HepG2 (cell line): ENCODE measurements around the gene PSME3IP1. TPM values are rescaled to one million over a fixed set of nuclear protein-coding genes. Genes with fewer than 3 reads are reported as not detected.

Experiments
- BHLHE40 ChIP-seq: IDR thresholded peaks from 2 replicates; pipeline ENCODE4 v1.6.1; 2011; ENCODE audit warnings: low read length, improper control_type of control experiment
- CC2D1A ChIP-seq: sonication (generic); formaldehyde crosslinking; IDR thresholded peaks from 2 replicates; pipeline ENCODE4 v1.8.1; 2023; ENCODE audit warnings: mild to moderate bottlenecking, missing genetic modification reagents
- ERF ChIP-seq: IDR thresholded peaks from 2 replicates; pipeline ENCODE4 v1.6.1; 2018; ENCODE audit warnings: missing biosample characterization, missing genetic modification reagents
- JDP2 ChIP-seq: sonication (generic); formaldehyde crosslinking; IDR thresholded peaks from 2 replicates; pipeline ENCODE4 v1.8.1; 2022; ENCODE audit warnings: missing genetic modification reagents, borderline replicate concordance
- KDM3A ChIP-seq: IDR thresholded peaks from 2 replicates; pipeline ENCODE4 v1.6.1; 2018; ENCODE audit warnings: low read depth, missing compliant biosample characterization
- KMT2A ChIP-seq: sonication (generic); formaldehyde crosslinking; IDR thresholded peaks from 2 replicates; pipeline ENCODE4 v1.4.0; 2020; ENCODE audit warnings: missing genetic modification reagents
- MAFF ChIP-seq: IDR thresholded peaks from 2 replicates; pipeline ENCODE4 v1.6.1; 2011; ENCODE audit warnings: low read depth, low read length, improper control_type of control experiment
- MAFK ChIP-seq, 2 experiments: IDR thresholded peaks in 1 of 2; conservative IDR thresholded peaks in 1 of 2; 2 replicates each; pipeline ENCODE4 v1.6.1; 2011; ENCODE audit warnings: improper control_type of control experiment in 2 of 2, low read length in 2 of 2
- PHB2 ChIP-seq: fragments of 450-650 bp; IDR thresholded peaks from 2 replicates; pipeline ENCODE4 v1.6.1; 2018; ENCODE audit not compliant: partially characterized antibody
- RBFOX2 ChIP-seq: fragments of 200-400 bp; formaldehyde crosslinking; IDR thresholded peaks from 2 replicates; pipeline ENCODE4 v1.6.1; 2017; ENCODE audit warnings: low read depth, mild to moderate bottlenecking, low read length
- REL ChIP-seq: sonication (generic); formaldehyde crosslinking; conservative IDR thresholded peaks from 2 replicates; pipeline ENCODE4 v1.8.0; 2022; ENCODE audit warnings: mild to moderate bottlenecking, missing genetic modification reagents, moderate library complexity
- TEAD2 ChIP-seq: sonication (generic); formaldehyde crosslinking; IDR thresholded peaks from 2 replicates; pipeline ENCODE4 v1.9.0; 2021; ENCODE audit warnings: missing genetic modification reagents
- ZNF430 ChIP-seq: sonication (generic); formaldehyde crosslinking; IDR thresholded peaks from 2 replicates; pipeline ENCODE4 v1.9.0; 2021; ENCODE audit warnings: mild to moderate bottlenecking, missing genetic modification reagents
- ZNF598 ChIP-seq: sonication (generic); formaldehyde crosslinking; IDR thresholded peaks from 2 replicates; pipeline ENCODE4 v1.5.1; 2020; ENCODE audit warnings: mild to moderate bottlenecking, missing genetic modification reagents, borderline replicate concordance
- ZNF713 ChIP-seq: sonication (generic); formaldehyde crosslinking; IDR thresholded peaks from 2 replicates; pipeline ENCODE4 v1.4.0; 2020; ENCODE audit warnings: mild to moderate bottlenecking, missing genetic modification reagents
- polyA plus RNA-seq, 8 experiments: library from polyadenylated mRNA; depleted of rRNA in 3 of 8; stranded (reverse) in 7 of 8; unstranded in 1 of 8; fragments of >200 nt; fragmentation: Illumina TruSeq in 4 of 8; extraction: Trizol in 4 of 8; gene quantifications; 2 replicates each; pipeline versions ENCODE4 v1.2.1 to v1.2.3, GENCODE V29; 2011 to 2016; ENCODE audit warnings: low read depth in 4 of 8, missing spikeins in 1 of 8, mixed read lengths in 1 of 8; ENCODE audit not compliant: insufficient read depth in 1 of 8
- total RNA-seq, 5 experiments: library from RNA; depleted of rRNA; stranded (reverse); fragments of >200 nt; fragmentation: Illumina TruSeq; extraction: Trizol; gene quantifications; 2 replicates each; pipeline ENCODE4 v1.2.3, GENCODE V29; 2016; ENCODE audit warnings: low read depth in 1 of 5
- TF ChIP-seq, protein P1 (sequence below): sonication (generic); formaldehyde crosslinking; IDR thresholded peaks from 2 replicates; pipeline ENCODE4 v1.4.0; 2020; ENCODE audit warnings: missing genetic modification reagents
- TF ChIP-seq, protein P2 (sequence below): sonication (generic); formaldehyde crosslinking; IDR thresholded peaks from 2 replicates; pipeline ENCODE4 v1.5.0; 2020; ENCODE audit warnings: missing genetic modification reagents

PSME3IP1 gene
- total and polyA plus RNA-seq, 2 of the 13 experiments (the other 11 are each of a cell fraction or from before 2014, with no cell fraction given) = 90.8 to 99.8 TPM

DNA sequence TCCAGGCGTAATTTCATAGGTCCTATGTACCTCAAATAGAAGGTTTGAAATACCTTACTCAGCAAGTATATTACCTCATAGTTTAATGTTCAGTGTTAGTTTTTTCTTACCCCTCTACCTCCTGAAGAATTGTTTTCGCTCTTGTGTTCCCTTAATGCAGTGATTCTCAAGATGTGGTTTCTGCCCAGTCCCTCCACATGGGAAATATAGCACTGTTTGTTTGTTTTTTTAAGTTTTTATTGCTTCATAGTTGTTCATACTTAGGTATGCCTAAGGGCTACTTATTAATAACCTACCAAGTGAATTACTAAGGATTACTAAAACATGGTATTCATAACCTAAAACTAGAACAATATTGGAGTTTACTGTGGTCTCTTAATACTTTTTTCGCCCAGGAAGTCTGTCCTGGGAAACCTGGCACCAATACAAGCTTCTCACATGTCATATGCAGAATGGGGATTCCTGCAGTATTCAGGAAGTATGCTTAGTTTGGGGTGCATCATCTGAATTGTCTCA, 5.3 kb upstream of the PSME3IP1 start (continued):
- TF ChIP-seq TEAD2 (CRISPR knock-in tag) (no peak), KDM3A (CRISPR knock-in tag) (no peak), BHLHE40 (no peak), ERF (CRISPR knock-in tag) (no peak), MAFK (conservative IDR thresholded peaks at IDR 0.05 in 1 of 2, IDR thresholded peaks at IDR 0.05 in 1 of 2; ENCODE audit: low read length in 2 of 2) (peak; percentile 93 to 96), CC2D1A (CRISPR knock-in tag) (no peak), PHB2 (no peak), REL (CRISPR knock-in tag) (no peak), JDP2 (CRISPR knock-in tag) (no peak), ZNF713 (no peak), ZNF598 (no peak), ZNF430 (CRISPR knock-in tag) (no peak), KMT2A (no peak), RBFOX2 (peak; percentile 39; the same call in 1 of the 2 replicates), MAFF (peak; percentile 94)
- TF ChIP-seq, protein P1, sequence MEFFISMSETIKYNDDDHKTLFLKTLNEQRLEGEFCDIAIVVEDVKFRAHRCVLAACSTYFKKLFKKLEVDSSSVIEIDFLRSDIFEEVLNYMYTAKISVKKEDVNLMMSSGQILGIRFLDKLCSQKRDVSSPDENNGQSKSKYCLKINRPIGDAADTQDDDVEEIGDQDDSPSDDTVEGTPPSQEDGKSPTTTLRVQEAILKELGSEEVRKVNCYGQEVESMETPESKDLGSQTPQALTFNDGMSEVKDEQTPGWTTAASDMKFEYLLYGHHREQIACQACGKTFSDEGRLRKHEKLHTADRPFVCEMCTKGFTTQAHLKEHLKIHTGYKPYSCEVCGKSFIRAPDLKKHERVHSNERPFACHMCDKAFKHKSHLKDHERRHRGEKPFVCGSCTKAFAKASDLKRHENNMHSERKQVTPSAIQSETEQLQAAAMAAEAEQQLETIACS = no peak
- TF ChIP-seq, protein P2, sequence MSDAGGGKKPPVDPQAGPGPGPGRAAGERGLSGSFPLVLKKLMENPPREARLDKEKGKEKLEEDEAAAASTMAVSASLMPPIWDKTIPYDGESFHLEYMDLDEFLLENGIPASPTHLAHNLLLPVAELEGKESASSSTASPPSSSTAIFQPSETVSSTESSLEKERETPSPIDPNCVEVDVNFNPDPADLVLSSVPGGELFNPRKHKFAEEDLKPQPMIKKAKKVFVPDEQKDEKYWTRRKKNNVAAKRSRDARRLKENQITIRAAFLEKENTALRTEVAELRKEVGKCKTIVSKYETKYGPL (CRISPR knock-in tag) = no peak
- TF ChIP-seq, all 625 proteins: peak for 3
